T-helper 9 cell (primary cell): ENCODE measurements around the gene DNAJC28.
"Not testable (repeated sequence)": the region's sequence is repeated elsewhere in the genome, so short reads cannot be mapped to it uniquely, and the experiment has no call there.

Experiments
- DNase-seq: peaks from one replicate; pipeline ENCODE4 v3.0.0-alpha.2; 2020
- total RNA-seq, 2 donors: gene quantifications; one replicate each; lab custom pipeline; 2026; lab: John Stamatoyannopoulos, UW

DNAJC28 gene
- total RNA-seq = 0.48 to 1.7 reads per million in 2 donors

- DNase-seq = peak; percentile 92
These were observed at the start of gene DNAJC28 for GRCh38 chr21:33491373-33492102. Gene DNAJC28 (minus strand): TSS chr21:33491716. CDS start chr21:33489393, 2,323 bp downstream.

DNA sequence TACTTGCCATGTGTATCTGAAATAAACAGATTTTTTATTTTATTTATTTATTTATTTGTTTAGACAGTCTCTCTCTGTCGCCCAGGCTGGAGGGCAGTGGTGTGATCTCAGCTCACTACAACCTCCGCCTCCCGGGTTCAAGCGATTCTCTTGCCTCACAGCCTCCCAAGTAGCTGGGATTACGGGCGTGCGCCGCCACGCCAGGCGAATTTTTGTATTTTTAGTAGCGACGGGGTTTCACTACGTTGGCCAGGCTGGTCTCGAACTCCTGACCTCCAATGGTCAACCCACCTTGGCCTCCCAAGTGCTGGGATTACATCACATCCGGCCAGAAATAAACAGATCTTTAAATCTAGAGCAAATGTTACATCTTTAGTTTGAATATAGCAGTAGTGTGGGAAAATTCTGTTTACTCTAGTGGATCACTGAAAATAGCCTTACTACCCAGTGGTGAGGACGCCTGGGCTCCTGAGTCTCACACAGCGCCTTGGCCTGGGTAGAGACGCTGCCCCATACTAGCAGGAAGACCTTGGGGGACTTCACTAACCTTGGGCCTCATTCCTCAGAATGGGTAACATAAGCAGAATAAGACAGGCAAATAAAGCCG lies 49.7 kb upstream of the DNAJC28 start:
- no peak for DNase-seq

DNA sequence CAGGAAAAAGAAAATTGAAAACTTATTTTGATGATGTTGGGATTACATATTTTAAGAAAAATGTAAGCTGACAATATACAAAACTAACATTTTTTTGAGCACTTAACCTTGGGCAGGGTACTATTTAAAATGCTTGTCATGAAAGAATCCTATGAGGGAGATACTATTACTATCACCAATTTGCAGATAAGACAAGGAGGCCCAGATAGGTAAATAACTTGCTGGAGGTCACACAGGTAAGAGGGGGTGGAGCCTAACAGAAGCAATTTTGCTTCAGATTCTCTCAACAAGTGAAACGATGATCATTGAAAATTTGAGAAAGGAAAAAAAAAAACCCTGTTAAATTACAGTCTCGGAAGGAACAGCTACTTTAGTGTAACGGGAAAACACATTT lies 49.2 kb upstream of the DNAJC28 start:
- no peak for DNase-seq

DNA sequence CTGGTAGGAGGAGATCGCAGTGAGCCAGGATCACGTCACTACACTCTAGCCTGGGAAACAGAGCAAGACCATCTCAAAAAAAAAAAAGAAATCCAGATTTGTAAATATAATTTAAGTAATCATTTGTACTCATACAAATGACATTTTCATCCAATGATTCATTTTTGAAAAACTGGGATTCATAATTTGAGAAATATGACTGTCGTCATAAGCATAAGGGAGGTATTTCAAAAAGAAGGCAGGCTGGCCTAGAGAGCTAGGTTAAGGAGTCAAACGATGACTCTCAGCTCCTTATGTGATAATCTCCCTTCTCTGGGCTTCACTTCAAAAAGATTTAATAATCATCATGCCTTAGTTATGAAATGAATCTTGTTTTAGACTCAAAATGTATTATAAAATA lies 48.1 kb upstream of the DNAJC28 start:
- DNase-seq = no peak

- DNase-seq = no peak
These were observed 45.7 kb upstream of the DNAJC28 start for GRCh38 chr21:33537212-33537611.

GRCh38 chr21:33531007-33531406 lies 39.5 kb upstream of the DNAJC28 start:
- no peak for DNase-seq

DNA sequence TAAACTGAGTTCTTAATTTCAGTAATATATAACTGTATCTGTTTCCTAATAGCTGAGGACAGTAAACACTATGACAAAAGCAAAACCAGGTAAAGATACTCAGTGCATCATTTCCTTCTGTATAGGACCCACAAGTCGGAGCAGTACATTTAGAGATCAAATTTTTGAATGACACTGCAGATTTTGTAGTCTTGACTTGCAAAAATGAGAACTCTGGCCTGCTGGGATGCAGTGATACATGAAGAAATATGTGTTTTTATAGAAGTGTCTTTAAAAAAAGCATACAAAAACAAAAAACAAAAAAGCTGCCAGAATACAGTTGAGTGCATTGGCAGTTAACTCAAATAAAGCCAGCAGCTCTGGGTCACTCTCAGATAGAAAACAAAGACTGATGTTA lies 31.4 kb upstream of the DNAJC28 start:
- no peak for DNase-seq

- no peak for DNase-seq
These were observed 30.9 kb upstream of the DNAJC28 start for GRCh38 chr21:33522297-33522952.

- DNase-seq = no peak
These were observed 27.4 kb upstream of the DNAJC28 start for GRCh38 chr21:33518899-33519298.

DNA sequence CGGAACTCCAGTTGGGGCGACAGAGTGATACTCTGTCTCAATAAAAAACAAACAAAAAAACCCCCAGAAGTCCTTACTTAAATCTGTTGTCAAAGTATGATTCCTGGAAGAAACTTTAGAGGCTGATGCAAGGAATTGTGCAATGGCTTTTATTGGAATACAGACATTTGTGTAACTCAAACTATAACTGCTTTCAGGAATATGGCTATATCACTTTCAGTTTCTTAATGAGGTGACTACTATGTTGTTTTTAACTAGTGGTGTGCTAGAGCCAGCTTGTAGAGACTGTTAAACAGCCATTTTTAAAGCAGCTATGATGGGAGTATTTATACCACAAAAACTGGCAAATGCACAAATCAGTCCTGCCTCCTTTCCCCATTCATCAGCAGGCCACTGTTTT lies 22.7 kb upstream of the DNAJC28 start:
- DNase-seq = no peak

- no peak for DNase-seq
These were observed 21.0 kb upstream of the DNAJC28 start for GRCh38 chr21:33512481-33512880.

GRCh38 chr21:33511639-33512038 lies 20.1 kb upstream of the DNAJC28 start:
- no peak for DNase-seq

GRCh38 chr21:33510826-33511225 lies 19.3 kb upstream of the DNAJC28 start:
- no peak for DNase-seq

GRCh38 chr21:33507003-33507402 lies 15.5 kb upstream of the DNAJC28 start:
- DNase-seq = not testable (repeated sequence)

DNA sequence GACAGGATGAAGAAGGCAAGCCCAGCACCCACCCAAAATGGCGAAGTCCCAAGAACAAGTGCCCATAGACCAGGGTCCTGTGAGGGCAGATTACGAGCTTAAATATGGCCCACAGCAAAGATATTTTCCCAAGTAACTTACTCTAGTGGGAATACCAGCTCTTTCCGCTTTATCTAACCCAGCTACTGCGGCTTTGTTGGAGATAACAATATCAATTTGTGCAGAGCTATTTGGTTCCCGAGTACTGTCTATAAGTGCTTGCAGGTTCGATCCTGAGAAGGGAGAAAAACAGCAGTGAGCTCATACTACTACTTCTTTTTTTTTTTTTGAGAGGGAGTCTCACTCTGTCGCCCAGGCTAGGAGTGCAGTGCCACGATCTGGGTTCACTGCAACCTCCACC lies 14.3 kb upstream of the DNAJC28 start:
- DNase-seq = no peak

- no peak for DNase-seq
These were observed 4.8 kb upstream of the DNAJC28 start for GRCh38 chr21:33496345-33496744.

- no peak for DNase-seq
These were observed 4.2 kb upstream of the DNAJC28 start for GRCh38 chr21:33495743-33496142.

DNA sequence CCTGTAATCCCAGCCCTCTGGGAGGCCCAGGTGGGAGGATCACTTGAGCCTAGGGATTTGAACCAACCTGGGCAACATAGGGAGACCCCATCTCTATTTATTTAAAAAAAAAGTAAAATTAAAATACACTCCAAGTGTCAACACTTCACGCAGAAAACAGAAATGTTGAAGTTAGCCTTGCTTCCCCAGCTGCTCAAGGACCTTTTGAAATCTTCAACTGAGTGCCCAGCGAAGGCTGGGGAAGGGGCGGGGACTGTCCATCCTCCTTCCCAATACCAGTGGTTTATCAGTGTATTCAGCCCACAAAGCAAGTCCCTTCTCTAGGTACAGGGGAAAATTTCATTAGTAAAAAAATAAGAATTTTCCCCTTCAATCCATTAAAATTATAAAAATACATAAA lies 2.2 kb upstream of the DNAJC28 start:
- no peak for DNase-seq

DNA sequence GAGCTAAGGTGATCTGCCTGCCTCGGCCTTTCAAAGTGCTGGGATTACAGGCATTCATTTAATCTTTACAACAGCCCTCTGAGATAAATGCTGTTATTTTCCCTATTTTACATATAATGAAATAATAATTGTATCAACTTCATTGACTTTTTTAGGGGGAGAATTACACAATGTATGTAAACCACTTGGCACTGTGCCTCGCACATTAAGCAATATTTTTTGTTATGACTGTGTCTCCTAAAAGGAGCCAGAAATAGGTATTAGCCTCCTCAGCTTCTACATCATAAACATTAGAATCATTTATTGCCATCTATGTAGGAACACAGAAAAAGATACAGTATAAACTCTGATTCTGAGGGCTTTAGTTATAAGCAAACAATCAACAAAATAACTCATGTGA lies 1.1 kb upstream of the DNAJC28 start:
- no peak for DNase-seq

- DNase-seq = no peak
These were observed 534 bp downstream of the DNAJC28 start for GRCh38 chr21:33490991-33491372.

GRCh38 chr21:33488936-33489335 lies 2.6 kb downstream of the DNAJC28 start:
- no peak for DNase-seq

DNA sequence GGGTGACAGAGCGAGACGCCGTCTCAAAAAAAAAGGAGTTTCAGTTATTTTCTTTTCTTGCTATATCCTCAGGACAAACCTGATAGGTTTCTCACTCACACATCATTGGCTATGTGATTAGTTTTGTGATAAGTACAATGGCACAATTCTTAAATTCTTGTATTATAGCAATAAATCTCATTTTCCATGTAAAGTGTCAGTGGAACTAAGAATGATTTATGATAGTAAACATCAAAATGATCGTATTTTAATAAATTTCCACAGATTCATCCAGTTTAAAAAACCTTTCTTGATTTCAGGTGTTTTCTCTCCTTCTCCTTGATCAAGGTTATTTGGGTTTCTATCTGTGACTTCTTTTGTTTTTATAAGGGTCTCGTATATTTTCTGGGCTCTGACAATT lies 3.5 kb downstream of the DNAJC28 start:
- DNase-seq = no peak

- DNase-seq = no peak
These were observed 10.1 kb downstream of the DNAJC28 start for GRCh38 chr21:33481314-33481943.
